Esophagus muscularis mucosa (tissue), 4 donors: ENCODE results near the gene PGC. TPM values are rescaled to one million over a fixed set of nuclear protein-coding genes. Genes with fewer than 3 reads are reported as not detected.
"Not testable (repeated sequence)": the region's sequence is repeated elsewhere in the genome, so short reads cannot be mapped to it uniquely, and the experiment has no call there.

ENCODE experiments used
- DNase-seq: peaks from one replicate; pipeline ENCODE4 v3.0.0-alpha.2; 2017; ENCODE audit errors: extremely low spot score
- H3K27ac ChIP-seq, 4 donors: fragments of 200-600 bp; sonication (generic); replicated peaks in 1 of 4; 1 replicate in 3 of 4; 2 replicates in 1 of 4; pipeline ENCODE4 v1.5.1; 2016 to 2019; ENCODE audit warnings: mild to moderate bottlenecking in 1 of 4
- H3K27me3 ChIP-seq, 4 donors: fragments of 200-600 bp; sonication (generic); one replicate each; pipeline versions ENCODE4 v1.5.1 to v1.6.0; 2016 to 2019
- H3K36me3 ChIP-seq, 4 donors: fragments of 200-600 bp; sonication (generic); one replicate each; pipeline ENCODE4 v1.5.1; 2016 to 2019
- H3K4me1 ChIP-seq, 4 donors: fragments of 200-600 bp; sonication (generic); one replicate each; pipeline ENCODE4 v1.5.1; 2016 to 2019
- H3K4me3 ChIP-seq, 4 donors: fragments of 200-600 bp; sonication (generic); 1 replicate in 2 of 4; 2 replicates in 2 of 4; pipeline ENCODE4 v1.5.1; 2016 to 2019; ENCODE audit warnings: mild to moderate bottlenecking in 4 of 4, moderate library complexity in 1 of 4
- H3K9me3 ChIP-seq, 4 donors: fragments of 200-600 bp; sonication (generic); 1 replicate in 3 of 4; 2 replicates in 1 of 4; pipeline ENCODE4 v1.5.1; 2016 to 2019
- EP300 ChIP-seq: sonication (generic); formaldehyde crosslinking; IDR thresholded peaks from one replicate; pipeline ENCODE4 v1.6.1; 2017; ENCODE audit warnings: antibody characterized with exemption
- POLR2A ChIP-seq: fragments of 450-650 bp; IDR thresholded peaks from one replicate; pipeline ENCODE4 v1.6.1; 2017; ENCODE audit warnings: antibody characterized with exemption, moderate library complexity, mild to moderate bottlenecking, low read depth
- POLR2AphosphoS5 ChIP-seq, 2 donors: sonication (generic); formaldehyde crosslinking; IDR thresholded peaks; one replicate each; pipeline ENCODE4 v1.6.1; 2017; ENCODE audit warnings: antibody characterized with exemption in 2 of 2
- WGBS: methylation state at CpG from one replicate; pipeline ENCODE4 v1.1.5; 2018; 5-methylcytosine and 5-hydroxymethylcytosine counted together
- intact Hi-C: fragments of 100-400 bp; cut with DNase I; formaldehyde crosslinking; loops from one replicate; pipeline ENCODE4 v1.15.1; 2023
- total RNA-seq, 4 donors: library from RNA; depleted of rRNA; stranded (reverse); fragments of >200 nt; gene quantifications; one replicate each; pipeline versions ENCODE4 v1.1.0 to v1.2.1, GENCODE V29; 2016
- TF ChIP-seq, protein P1 (sequence below), 3 experiments: fragments of 200-600 bp in 2 of 3; fragments of 450-650 bp in 1 of 3; sonication (generic) in 2 of 3; IDR thresholded peaks; one replicate each; pipeline ENCODE4 v1.5.1; 2017 to 2019; ENCODE audit warnings: antibody characterized with exemption in 3 of 3, mild to moderate bottlenecking in 2 of 3, moderate library complexity in 1 of 3

Gene PGC
- total RNA-seq, 4 donors from 2014 or later, result 0.83 to 1.1 (median 0.92) TPM; not detected in 1

DNA sequence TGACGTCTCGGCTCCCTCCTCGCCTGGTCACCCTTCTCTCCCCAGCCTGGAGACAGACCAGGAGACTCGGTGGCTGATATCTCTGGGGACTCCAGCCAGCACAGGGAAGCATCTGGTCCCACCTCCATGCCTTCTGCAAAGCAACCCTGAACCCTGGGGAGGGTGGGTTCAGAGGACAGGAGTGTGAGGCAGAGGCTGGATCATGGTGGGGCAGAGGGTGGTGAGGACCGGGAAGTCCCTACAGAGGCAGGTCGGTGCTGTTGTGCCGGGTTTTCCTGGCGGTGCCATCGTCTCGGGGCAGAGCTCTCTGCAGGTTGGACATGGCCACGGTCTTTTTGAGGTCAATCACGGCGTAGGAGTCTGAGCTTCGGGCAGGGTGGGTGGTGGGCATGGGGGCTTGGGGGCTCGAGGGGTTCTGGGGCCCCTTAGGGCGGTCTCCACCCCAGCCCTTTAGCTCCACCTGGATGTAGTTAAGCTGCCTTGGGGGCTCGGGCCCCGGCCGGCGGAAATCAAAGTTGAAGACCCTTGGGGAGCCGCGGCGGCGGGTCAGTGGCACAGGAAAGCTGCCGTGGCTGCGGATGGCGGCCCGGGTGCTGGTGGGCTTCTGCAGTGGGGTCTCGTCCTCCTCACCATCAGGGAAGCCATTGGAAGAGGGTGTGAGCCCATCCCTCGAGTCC is 23.3 kb upstream of the PGC start:
- no peaks in the 10 kb centered on the region for H3K9me3 ChIP-seq

DNA sequence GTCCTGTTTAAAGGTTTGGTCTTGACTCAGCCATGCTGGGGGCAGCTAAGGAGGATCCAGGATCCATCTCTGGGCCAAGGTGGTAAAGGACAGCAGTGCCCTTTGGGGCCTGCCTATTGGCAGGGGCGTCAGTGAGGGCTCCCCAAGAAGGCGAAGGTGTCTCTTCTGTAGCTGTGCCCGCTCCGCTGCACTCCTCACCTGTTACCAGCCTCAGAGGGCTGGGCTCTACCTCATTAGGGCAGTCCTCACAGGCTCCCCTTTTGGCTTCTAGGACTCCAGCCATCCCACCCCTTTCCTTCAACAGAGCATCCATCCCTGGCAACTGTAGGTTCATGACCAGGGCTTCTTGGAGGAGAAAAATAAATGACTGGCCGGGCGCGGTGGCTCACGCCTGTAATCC is 22.2 kb upstream of the PGC start:
- TF ChIP-seq EP300 (no peak), POLR2AphosphoS5 (IDR thresholded peaks at IDR 0.05) (no peak), POLR2A (no peak)
- TF ChIP-seq, protein P1, sequence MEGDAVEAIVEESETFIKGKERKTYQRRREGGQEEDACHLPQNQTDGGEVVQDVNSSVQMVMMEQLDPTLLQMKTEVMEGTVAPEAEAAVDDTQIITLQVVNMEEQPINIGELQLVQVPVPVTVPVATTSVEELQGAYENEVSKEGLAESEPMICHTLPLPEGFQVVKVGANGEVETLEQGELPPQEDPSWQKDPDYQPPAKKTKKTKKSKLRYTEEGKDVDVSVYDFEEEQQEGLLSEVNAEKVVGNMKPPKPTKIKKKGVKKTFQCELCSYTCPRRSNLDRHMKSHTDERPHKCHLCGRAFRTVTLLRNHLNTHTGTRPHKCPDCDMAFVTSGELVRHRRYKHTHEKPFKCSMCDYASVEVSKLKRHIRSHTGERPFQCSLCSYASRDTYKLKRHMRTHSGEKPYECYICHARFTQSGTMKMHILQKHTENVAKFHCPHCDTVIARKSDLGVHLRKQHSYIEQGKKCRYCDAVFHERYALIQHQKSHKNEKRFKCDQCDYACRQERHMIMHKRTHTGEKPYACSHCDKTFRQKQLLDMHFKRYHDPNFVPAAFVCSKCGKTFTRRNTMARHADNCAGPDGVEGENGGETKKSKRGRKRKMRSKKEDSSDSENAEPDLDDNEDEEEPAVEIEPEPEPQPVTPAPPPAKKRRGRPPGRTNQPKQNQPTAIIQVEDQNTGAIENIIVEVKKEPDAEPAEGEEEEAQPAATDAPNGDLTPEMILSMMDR (IDR thresholded peaks at IDR 0.05), result no peak
- Histone ChIP-seq H3K27me3 (no peaks in the 10 kb centered on the region), H3K9me3 (no peaks in the 10 kb centered on the region), H3K4me3 (no peak overlapping the region), H3K4me1 (peaks cover 12 to 17% (median 15%) of the 10 kb centered on the region in 4 donors), H3K27ac (no peak overlapping the region), H3K36me3 (peaks cover 28 to 53% (median 48%) of the 10 kb centered on the region in 4 donors)
- WGBS, result 97% methylated on average over 8 of the region's 8 CpGs
- no peak for DNase-seq
- intact Hi-C loops, result no loop called here

More for the DNA sequence above, 23.3 kb upstream of the PGC start:
- Histone ChIP-seq H3K4me3 (no peak overlapping the region), H3K4me1 (peaks cover 12 to 17% (median 15%) of the 10 kb centered on the region in 4 donors), H3K27me3 (no peaks in the 10 kb centered on the region), H3K36me3 (peaks cover 38 to 65% (median 60%) of the 10 kb centered on the region in 4 donors), H3K27ac (no peak overlapping the region)
- 88% methylated on average over 13 of the region's 30 CpGs for WGBS
- DNase-seq, result no peak
- intact Hi-C loops, result loop anchor here (10.0 kb wide), 1 partner anchor 66 kb away; no protein-coding TSS in a partner anchor
- no peak for TF ChIP-seq POLR2AphosphoS5 (IDR thresholded peaks at IDR 0.05)
- TF ChIP-seq EP300, result no peak

DNA sequence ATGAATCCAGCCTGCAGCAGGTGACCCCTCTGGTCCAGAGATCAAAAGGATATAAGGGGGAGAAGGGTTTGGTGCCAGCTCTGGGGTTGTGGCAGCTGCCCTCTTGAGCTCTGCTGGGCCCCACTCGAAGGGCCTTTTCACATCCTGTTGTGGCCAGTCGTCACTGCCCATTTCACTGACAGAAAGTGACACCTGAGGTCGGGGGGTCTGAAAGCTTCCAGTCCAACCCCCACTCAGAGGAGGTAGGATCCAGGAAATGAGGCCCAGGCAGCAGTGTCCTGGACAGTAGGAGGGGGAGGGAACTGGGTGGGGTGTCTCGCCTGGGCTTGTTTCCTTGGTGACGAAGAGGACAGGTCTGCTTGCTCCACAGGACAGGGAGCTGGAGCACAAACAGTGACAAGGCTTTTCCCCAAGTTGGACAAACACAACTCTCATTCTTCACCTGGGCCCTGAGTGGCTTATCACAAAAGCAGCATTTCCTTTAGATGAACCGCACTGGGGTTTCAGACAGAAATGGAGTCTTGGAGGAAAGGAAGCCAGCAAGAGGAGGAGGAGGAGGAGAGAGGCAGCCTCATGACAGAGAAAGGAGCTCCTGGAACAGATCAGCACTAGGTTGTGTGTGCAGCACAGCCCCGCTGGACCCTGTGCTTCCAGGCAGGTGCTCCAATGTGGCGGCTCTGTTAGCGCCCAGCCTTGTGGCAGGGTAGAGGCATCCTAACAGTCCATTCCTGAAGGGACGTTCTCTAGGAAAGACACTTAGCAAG is 21.5 kb upstream of the PGC start:
- Histone ChIP-seq H3K27me3 (no peaks in the 10 kb centered on the region), H3K27ac (peak overlapping the region in 2 of 4 donors; percentile 54 to 64), H3K4me3 (no peak overlapping the region), H3K36me3 (peaks cover 25 to 47% (median 42%) of the 10 kb centered on the region in 4 donors), H3K4me1 (peaks cover 12 to 17% (median 15%) of the 10 kb centered on the region in 4 donors), H3K9me3 (no peaks in the 10 kb centered on the region)
- WGBS, result 70% methylated on average over 10 of the region's 10 CpGs
- intact Hi-C loops, result no loop called here
- no peak for TF ChIP-seq POLR2A
- DNase-seq, result no peak

DNA sequence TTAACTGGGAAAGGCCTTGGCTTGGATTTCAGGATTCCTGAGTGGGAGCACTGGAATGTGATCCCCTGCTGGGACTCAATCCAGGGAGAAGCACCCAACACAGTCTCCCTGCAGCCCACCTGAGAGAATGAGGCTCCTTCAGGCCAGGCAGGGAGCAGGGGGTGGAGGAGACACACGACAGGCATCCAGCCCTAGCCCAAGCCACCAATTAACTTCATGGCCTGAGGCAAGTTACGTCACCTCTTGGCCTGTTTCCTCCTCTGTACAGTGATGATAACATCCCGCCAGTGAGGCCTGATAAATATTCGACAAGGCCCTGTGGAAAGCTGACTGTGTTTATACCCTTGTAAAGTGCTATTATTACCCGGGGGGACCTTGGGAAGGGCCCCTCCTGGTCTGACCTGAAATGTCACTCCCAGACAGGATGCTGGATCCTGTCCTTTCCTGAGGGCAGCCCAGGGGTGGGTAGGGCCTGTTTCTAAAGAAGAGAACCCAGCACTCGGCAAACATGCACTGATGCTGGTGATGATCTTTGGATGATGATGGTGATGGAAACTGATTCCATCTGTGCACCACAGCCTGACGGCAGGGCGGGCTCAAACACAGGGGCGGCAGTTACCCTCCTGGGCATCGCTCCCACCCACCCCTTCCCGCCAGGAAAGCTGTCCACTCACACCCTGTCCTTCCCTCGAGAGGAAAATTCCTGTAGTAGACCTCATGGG is 20.1 kb upstream of the PGC start:
- H3K27me3 ChIP-seq, result no peaks in the 10 kb centered on the region
- peaks cover 20 to 32% (median 27%) of the 10 kb centered on the region in 4 donors for H3K36me3 ChIP-seq
- 47% methylated on average over 8 of the region's 12 CpGs for WGBS
- TF ChIP-seq EP300, result no peak
- TF ChIP-seq POLR2AphosphoS5 (IDR thresholded peaks at IDR 0.05), result no peak
- TF ChIP-seq, protein P1 (IDR thresholded peaks at IDR 0.05), result no peak
- peak overlapping the region; percentile 22 to 64 (median 43) for H3K27ac ChIP-seq
- intact Hi-C loops, result no loop called here
- no peak overlapping the region for H3K4me3 ChIP-seq
- DNase-seq, result no peak
- H3K4me1 ChIP-seq, result peaks cover 12 to 17% (median 15%) of the 10 kb centered on the region in 4 donors
- H3K9me3 ChIP-seq, result no peaks in the 10 kb centered on the region

DNA sequence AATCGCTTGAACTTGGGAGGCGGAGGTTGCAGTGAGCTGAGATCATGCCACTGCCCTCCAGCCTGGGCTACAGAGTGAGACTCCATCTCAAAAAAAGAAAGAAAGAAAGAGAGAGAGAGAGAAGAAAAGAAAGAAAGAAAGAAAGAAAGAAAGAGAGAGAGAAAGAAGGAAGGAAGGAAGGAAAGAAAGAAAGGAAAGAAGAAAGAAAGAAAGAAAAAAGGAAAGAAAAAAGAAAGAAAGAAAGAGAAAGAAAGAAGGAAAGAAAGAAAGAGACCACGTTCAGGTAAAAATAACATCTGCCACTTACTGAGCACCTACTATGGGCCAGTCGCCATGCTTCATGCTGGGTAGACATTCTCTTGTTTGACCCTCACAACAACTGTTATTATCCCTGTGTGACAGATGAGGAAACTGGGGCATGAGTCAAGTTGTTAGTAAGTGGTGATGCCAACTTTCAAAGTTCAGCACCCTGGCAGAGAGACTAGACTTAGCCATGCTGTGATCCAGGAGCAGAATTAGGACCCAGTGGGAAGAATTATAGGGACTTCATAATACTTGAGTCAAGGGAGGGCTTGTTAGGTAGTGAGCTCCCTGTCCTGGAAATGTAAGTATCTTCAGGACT is 19.0 kb upstream of the PGC start:
- peak overlapping the region in 1 of 4 donors; percentile 64 for H3K27ac ChIP-seq
- peaks cover 9 to 21% (median 16%) of the 10 kb centered on the region in 4 donors for H3K36me3 ChIP-seq
- intact Hi-C loops, H3K4me3 ChIP-seq, H3K9me3 ChIP-seq, H3K27me3 ChIP-seq, DNase-seq: not testable (repeated sequence)
- peaks cover 12 to 17% (median 15%) of the 10 kb centered on the region in 4 donors for H3K4me1 ChIP-seq
- 94% methylated on average over 4 of the region's 4 CpGs for WGBS
